C4-2B (cell line): ENCODE measurements around the gene TBC1D22A.

Experiments used
- ZFX ChIP-seq: fragments of 450-650 bp; IDR thresholded peaks from 2 replicates; pipeline ENCODE4 v1.6.1; 2017
- TF ChIP-seq, protein P1 (sequence below): fragments of 450-650 bp; conservative IDR thresholded peaks from 2 replicates; pipeline ENCODE4 v1.5.1; 2017; ENCODE audit warnings: mild to moderate bottlenecking

DNA sequence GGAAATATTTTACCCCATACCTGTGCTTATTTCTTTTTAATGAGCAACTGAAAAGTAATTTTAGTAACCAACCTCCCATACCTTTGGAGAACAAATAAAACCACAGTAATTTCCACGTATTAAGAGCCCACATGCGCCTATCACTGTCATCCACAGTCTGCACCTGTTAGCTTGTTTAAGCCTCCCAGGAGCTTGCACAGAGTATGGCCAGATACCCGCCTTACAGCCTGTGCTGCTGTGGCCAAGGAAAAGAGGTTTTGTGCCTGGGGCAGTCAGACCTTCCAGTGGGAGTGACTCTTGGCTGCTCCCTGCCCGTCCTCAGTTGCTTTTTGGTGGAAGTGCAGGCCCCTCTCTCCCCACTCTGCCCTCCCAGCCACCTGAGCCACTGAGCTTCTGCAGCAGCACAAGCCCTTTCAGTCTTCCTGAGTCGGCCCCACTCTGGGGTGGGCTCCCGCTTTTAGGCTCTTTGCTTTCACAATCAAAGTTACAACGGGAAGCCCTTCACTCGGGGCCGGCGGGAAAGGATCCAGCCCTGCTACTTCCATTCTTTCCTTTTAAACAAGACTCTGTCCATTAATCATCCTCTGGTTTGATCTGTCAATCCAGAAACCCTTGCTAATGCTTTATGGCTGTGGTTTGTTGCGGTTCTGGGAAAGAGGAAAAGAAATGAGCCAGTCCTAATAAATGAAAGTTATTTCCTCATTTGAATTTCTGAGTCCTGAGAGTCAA is 308.8 kb downstream of the TBC1D22A start:
- TF ChIP-seq, protein P1, sequence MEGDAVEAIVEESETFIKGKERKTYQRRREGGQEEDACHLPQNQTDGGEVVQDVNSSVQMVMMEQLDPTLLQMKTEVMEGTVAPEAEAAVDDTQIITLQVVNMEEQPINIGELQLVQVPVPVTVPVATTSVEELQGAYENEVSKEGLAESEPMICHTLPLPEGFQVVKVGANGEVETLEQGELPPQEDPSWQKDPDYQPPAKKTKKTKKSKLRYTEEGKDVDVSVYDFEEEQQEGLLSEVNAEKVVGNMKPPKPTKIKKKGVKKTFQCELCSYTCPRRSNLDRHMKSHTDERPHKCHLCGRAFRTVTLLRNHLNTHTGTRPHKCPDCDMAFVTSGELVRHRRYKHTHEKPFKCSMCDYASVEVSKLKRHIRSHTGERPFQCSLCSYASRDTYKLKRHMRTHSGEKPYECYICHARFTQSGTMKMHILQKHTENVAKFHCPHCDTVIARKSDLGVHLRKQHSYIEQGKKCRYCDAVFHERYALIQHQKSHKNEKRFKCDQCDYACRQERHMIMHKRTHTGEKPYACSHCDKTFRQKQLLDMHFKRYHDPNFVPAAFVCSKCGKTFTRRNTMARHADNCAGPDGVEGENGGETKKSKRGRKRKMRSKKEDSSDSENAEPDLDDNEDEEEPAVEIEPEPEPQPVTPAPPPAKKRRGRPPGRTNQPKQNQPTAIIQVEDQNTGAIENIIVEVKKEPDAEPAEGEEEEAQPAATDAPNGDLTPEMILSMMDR, result no peak
- no peak for TF ChIP-seq ZFX
